Melanocyte of skin (primary cell): ENCODE results near the gene NSUN5. TPM values are rescaled to one million over a fixed set of nuclear protein-coding genes. Genes with fewer than 3 reads are reported as not detected.

Source experiments
- small RNA-seq, 2 donors: library from RNA; depleted of rRNA; stranded (forward); fragments of <200 nt; gene quantifications; one replicate each; pipeline ENCODE3, GENCODE V24; 2012
- total RNA-seq, 2 donors: library from RNA; depleted of rRNA; stranded (reverse); fragments of >200 nt; gene quantifications; 2 replicates each; pipeline ENCODE4 v1.2.3, GENCODE V29; 2012

The NSUN5 gene
- 10 to 100 TPM; 26.5 to 44.6 TPM for total RNA-seq

GRCh38 chr7:73308665-73309214, at the start of gene NSUN5:
TSS of gene NSUN5 (minus strand) at chr7:73308826. CDS start at chr7:73308790, 36 bp downstream.

DNA sequence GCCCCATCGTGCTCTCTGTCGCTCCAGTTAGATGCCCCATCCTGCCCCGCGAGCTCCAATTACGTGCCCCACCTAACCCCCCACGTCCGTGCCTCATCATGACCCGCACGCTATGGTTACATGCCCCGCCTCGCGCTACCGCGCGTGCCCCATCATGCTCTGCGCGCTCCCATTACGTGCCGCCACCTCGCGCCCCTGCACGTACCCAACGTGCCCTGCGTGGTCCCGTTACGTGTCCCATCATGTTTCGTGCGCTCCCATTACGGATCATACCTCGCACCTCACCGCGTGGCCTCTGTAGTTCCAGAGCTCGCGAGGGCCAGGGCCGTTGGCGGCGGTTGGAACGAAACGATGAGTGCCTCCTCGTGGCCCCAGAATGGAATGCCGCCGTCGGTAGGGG, 19.3 kb upstream of the NSUN5 start, which contains the start of the genes FKBP6 and TRIM50:
Gene FKBP6, plus strand, starts transcription at position 240 of the 400 bp plus-strand sequence. CDS start 268 bp downstream, outside the sequence.
Gene TRIM50, minus strand, starts transcription at position 161 of the 400 bp plus-strand sequence. CDS start 3,295 bp downstream, outside the sequence.

Small RNA genes lying within 50 kb of the gene (small RNA-seq; reads per million reads assigned to genes)
- gene RNU6-1080P: 0 reads per million in 2 donors

Other genes starting within 250 kb of the NSUN5 start
- gene SPDYE9, start 222.8 kb downstream of the NSUN5 start, total RNA-seq: not detected
- gene TRIM50, start 19.3 kb upstream of the NSUN5 start, total RNA-seq: not detected
- not detected for gene FKBP6, start 19.3 kb upstream of the NSUN5 start, total RNA-seq
- gene FZD9, start 125.0 kb upstream of the NSUN5 start, total RNA-seq: 10 to 100 TPM; 12.3 to 14.5 TPM
- gene BAZ1B, start 213.5 kb upstream of the NSUN5 start, total RNA-seq: 10 to 100 TPM; 45.8 to 57.3 TPM
- 10 to 100 TPM; 20.0 to 26.3 TPM for gene BCL7B, start 248.9 kb upstream of the NSUN5 start, total RNA-seq